GM06990 (cell line): ENCODE data around the gene AHRR.

Source experiments
- DNase-seq: peaks from one replicate; pipeline ENCODE4 v3.0.0-alpha.2; 2011; ENCODE audit not compliant: insufficient read length; ENCODE audit errors: extremely low read depth
- H3K27me3 ChIP-seq: replicated peaks from 2 replicates; pipeline ENCODE4 v1.6.0; 2011; ENCODE audit warnings: low read length; ENCODE audit not compliant: control insufficient read depth, insufficient read depth
- H3K36me3 ChIP-seq: 2 replicates; pipeline ENCODE4 v1.5.1; 2011; ENCODE audit warnings: low read length; ENCODE audit not compliant: control insufficient read depth, insufficient read depth
- H3K4me3 ChIP-seq: replicated peaks from 2 replicates; pipeline ENCODE4 v1.5.1; 2011; ENCODE audit warnings: low read depth, mild to moderate bottlenecking, control low read depth, low read length
- TF ChIP-seq, protein P1 (sequence below): IDR thresholded peaks from 2 replicates; pipeline ENCODE4 v1.5.1; 2011; ENCODE audit warnings: low read length, control low read depth, mild to moderate bottlenecking, inconsistent platforms; ENCODE audit not compliant: insufficient read depth, poor library complexity, severe bottlenecking

The AHRR gene

GRCh38 chr5:432928-433791 lies 111.6 kb downstream of the AHRR start:
- TF ChIP-seq, protein P1, sequence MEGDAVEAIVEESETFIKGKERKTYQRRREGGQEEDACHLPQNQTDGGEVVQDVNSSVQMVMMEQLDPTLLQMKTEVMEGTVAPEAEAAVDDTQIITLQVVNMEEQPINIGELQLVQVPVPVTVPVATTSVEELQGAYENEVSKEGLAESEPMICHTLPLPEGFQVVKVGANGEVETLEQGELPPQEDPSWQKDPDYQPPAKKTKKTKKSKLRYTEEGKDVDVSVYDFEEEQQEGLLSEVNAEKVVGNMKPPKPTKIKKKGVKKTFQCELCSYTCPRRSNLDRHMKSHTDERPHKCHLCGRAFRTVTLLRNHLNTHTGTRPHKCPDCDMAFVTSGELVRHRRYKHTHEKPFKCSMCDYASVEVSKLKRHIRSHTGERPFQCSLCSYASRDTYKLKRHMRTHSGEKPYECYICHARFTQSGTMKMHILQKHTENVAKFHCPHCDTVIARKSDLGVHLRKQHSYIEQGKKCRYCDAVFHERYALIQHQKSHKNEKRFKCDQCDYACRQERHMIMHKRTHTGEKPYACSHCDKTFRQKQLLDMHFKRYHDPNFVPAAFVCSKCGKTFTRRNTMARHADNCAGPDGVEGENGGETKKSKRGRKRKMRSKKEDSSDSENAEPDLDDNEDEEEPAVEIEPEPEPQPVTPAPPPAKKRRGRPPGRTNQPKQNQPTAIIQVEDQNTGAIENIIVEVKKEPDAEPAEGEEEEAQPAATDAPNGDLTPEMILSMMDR = no peak
- no peaks in the 10 kb centered on the region for H3K27me3 ChIP-seq
- no peak for DNase-seq
- peaks cover 43% of the 10 kb centered on the region for H3K36me3 ChIP-seq
- H3K4me3 ChIP-seq = no peak overlapping the region

GRCh38 chr5:433836-434235 lies 112.3 kb downstream of the AHRR start:
- Histone ChIP-seq H3K4me3 (no peak overlapping the region), H3K27me3 (no peaks in the 10 kb centered on the region), H3K36me3 (peaks cover 39% of the 10 kb centered on the region)
- TF ChIP-seq, protein P1 = no peak
- DNase-seq = no peak

DNA sequence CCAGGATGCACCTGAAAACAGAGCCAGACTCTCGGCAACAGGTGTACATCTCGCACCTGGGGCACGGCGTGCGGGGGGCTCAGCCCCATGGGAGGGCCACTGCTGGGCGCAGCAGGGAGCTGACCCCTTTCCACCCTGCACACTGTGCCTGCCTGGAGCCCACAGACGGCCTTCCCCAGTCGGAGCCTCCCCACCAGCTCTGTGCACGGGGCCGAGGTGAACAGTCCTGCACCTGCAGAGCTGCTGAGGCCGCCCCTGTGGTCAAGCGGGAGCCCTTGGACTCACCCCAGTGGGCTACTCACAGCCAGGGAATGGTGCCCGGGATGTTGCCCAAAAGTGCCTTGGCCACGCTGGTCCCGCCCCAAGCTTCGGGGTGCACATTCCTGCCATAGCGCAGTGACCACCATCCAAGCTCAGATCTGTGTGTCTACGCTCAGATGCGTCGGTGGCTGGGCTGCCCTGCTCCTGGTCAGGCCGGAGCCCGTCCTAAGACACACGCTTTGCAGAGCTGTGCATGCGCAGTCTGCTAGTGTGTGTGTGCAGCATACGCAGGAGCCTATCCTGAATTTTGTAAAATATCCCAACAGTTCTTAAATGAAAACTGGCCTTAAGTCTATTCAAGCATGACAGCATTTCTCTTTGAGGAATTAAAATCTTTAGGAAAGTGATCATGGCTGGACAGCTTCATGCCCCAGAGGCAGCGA lies 113.1 kb downstream of the AHRR start:
- Histone ChIP-seq H3K36me3 (peaks cover 36% of the 10 kb centered on the region), H3K27me3 (no peaks in the 10 kb centered on the region), H3K4me3 (no peak overlapping the region)
- no peak for DNase-seq
- TF ChIP-seq, protein P1 = no peak

DNA sequence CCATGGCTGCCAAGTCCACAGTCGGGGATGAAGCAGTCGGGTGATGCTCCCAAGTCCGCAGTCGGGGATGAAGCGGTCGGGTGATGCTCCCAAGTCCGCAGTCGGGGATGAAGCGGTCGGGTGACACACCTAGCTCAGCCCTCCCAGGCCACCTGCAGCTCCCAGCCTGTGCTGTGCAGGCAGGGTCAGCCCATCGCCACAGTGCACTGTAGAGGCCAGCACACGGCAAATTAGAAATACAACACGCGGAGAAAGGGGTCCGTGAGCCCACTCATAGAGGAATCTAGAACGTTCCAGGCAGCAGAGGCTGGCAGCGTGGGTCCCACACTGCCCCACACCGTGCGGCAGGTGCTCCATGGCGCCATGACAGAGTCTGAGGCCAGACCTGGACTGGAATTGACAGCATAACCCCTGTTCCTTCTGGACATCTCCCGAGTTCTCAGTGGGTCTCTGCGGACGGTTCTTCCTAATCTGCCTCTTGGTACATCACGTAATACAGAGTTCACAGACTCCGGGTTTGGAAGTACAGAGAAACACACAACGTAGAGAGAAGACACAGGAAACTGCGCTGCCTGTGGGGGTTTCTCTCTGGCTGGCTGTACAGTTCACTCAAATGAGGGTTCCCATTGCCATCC lies 113.8 kb downstream of the AHRR start:
- no peak for DNase-seq
- TF ChIP-seq, protein P1 = no peak
- H3K4me3 ChIP-seq = no peak overlapping the region
- H3K27me3 ChIP-seq = no peaks in the 10 kb centered on the region
- peaks cover 34% of the 10 kb centered on the region for H3K36me3 ChIP-seq

DNA sequence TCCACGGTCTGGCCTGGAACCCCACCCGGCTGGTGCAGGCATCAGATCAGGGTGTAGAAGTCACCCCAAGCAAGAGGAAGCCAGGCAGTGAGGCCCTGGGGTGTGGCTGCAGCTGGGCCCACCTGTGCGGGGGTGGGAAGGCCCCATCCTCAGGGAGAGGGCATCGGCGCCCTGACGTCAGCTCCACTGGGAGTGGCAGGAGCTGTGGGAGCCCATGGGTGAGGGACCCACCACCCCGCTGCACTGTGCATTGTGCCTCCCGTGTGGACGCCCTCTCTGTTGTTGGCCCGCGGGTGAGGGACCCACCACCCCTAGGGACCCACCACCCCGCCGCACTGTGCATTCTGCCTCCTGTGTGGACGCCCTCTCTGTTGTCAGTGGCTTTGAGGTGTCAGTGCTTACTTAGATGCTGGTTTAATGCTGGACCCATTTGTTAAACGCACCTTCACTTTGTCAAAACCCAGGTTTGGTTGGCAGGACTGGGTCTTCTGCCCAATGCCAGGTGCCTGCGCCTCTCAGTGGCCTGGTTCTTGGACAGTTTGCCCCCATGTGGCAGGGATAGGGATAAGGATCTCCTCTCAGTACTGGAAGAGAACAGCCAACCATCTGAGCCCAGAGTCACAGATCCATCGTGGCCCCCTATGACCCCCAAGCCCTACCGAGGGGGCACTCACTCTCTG lies 114.6 kb downstream of the AHRR start:
- TF ChIP-seq, protein P1 = no peak
- Histone ChIP-seq H3K27me3 (no peaks in the 10 kb centered on the region), H3K36me3 (peaks cover 31% of the 10 kb centered on the region), H3K4me3 (no peak overlapping the region)
- no peak for DNase-seq
